ENCODE results near the gene SPATA46.

SPATA46 gene

DNA sequence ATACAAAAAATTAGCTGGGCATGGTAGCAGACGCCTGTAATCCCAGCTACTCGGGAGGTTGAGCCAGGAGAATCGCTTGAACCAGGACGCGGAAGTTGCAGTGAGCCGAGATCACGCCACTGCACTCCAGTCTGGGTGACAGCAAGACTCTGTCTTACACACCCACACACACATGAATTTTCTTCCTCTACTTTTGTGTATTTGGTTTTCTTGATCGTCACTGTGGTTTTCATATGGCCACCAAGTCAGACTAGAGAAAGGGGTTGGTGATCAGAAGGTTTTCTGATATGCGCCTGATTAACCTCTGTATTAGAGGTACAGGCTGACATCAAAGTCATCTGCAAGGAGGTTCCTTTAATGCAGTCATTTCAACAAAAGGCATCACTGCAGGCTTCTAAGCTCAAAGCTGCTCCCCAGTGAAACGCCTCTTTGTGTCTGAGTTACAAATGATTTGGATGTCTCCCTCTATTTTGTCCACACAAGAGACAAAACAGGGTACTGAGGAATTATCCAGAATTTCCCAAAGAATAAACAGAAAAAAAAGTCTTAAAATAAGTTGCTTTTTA is 24.2 kb upstream of the SPATA46 start:
- ChIA-PET CTCF (interaction anchor here (1.7 kb wide), 1 partner anchor 344 kb away, joined by 5 read pairs; no protein-coding TSS in a partner anchor), POLR2A (no interaction called here)
- 0 out of 2 replicates have a peak, but pooled peaks cover 3% of the 10 kb centered on the region for H3K4me1 ChIP-seq (ENCODE audit: control insufficient read depth, insufficient read depth, low read length)

DNA sequence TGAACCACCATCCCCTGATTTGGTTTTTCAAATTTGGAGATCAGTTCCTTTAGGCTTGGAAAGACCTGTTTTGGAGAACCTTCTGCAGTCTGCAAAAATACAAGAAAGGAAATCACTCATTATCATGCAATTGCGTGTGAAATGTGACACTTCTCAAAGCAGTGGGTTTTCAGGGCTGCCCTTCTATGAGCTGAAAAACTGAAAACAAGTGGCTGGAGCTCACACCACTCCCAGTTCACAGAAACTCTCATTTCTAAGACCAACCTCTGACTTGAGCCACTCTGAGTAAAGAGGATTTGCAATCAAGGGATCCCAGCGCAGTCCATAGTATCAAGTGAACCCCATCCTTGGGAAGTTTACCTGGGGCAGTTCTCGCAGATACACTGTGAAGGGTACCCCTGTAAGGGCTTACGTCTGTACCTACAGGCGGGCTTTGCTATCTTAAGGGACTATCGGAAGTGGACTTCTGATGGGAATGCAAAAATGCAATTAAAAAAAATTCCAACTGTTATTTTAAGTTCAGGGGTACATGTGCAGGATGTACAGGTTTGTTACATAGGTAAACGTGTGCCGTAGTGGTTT is 22.4 kb upstream of the SPATA46 start:
- CTCF ChIA-PET, result interaction anchor here (0.9 kb wide), 1 partner anchor 836 kb away, joined by 3 read pairs; no protein-coding TSS in a partner anchor
- H3K36me3 ChIP-seq (ENCODE audit: control insufficient read depth in 2 of 2, insufficient read depth in 1 of 2, low read length in 2 of 2), result no peaks in the 10 kb centered on the region

More for the DNA sequence above, 24.2 kb upstream of the SPATA46 start:
- TF ChIP-seq ZNF426 (tag by site-specific recombination; IDR thresholded peaks at IDR 0.05) (no peak), ZNF311 (tag by site-specific recombination; IDR thresholded peaks at IDR 0.05; ENCODE audit: borderline replicate concordance) (no peak), ZNF561 (tag by site-specific recombination; IDR thresholded peaks at IDR 0.05; ENCODE audit: borderline replicate concordance) (no peak), ZFP37 (tag by site-specific recombination; IDR thresholded peaks at IDR 0.05) (no peak), ZFP69B (tag by site-specific recombination; IDR thresholded peaks at IDR 0.05) (no peak)
- TF ChIP-seq, protein P1, sequence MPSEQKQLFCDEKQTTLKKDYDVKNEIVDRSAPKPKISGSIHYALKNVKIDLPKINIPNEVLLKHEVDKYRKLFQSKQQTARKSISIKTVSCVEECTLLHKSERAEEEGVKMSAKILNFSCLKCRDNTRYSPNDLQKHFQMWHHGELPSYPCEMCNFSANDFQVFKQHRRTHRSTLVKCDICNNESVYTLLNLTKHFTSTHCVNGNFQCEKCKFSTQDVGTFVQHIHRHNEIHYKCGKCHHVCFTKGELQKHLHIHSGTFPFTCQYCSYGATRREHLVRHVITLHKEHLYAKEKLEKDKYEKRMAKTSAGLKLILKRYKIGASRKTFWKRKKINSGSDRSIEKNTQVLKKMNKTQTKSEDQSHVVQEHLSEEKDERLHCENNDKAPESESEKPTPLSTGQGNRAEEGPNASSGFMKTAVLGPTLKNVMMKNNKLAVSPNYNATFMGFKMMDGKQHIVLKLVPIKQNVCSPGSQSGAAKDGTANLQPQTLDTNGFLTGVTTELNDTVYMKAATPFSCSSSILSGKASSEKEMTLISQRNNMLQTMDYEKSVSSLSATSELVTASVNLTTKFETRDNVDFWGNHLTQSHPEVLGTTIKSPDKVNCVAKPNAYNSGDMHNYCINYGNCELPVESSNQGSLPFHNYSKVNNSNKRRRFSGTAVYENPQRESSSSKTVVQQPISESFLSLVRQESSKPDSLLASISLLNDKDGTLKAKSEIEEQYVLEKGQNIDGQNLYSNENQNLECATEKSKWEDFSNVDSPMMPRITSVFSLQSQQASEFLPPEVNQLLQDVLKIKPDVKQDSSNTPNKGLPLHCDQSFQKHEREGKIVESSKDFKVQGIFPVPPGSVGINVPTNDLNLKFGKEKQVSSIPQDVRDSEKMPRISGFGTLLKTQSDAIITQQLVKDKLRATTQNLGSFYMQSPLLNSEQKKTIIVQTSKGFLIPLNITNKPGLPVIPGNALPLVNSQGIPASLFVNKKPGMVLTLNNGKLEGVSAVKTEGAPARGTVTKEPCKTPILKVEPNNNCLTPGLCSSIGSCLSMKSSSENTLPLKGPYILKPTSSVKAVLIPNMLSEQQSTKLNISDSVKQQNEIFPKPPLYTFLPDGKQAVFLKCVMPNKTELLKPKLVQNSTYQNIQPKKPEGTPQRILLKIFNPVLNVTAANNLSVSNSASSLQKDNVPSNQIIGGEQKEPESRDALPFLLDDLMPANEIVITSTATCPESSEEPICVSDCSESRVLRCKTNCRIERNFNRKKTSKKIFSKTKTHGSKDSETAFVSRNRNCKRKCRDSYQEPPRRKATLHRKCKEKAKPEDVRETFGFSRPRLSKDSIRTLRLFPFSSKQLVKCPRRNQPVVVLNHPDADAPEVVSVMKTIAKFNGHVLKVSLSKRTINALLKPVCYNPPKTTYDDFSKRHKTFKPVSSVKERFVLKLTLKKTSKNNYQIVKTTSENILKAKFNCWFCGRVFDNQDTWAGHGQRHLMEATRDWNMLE (tag by site-specific recombination; conservative IDR thresholded peaks at IDR 0.05; ENCODE audit: low read depth), result no peak
- TF ChIP-seq, protein P2, sequence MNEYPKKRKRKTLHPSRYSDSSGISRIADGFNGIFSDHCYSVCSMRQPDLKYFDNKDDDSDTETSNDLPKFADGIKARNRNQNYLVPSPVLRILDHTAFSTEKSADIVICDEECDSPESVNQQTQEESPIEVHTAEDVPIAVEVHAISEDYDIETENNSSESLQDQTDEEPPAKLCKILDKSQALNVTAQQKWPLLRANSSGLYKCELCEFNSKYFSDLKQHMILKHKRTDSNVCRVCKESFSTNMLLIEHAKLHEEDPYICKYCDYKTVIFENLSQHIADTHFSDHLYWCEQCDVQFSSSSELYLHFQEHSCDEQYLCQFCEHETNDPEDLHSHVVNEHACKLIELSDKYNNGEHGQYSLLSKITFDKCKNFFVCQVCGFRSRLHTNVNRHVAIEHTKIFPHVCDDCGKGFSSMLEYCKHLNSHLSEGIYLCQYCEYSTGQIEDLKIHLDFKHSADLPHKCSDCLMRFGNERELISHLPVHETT (tag by site-specific recombination; IDR thresholded peaks at IDR 0.05), result no peak
- no peak overlapping the region for H3K4me3 ChIP-seq (ENCODE audit: low read depth, low read length)
- H3K9me3 ChIP-seq (ENCODE audit: control insufficient read depth, insufficient read depth, low read depth, low read length), result no peaks in the 10 kb centered on the region
- no peak overlapping the region for H3K27ac ChIP-seq (ENCODE audit: extremely low read depth, low read depth, low read length)
- no peaks in the 10 kb centered on the region for H3K36me3 ChIP-seq (ENCODE audit: control insufficient read depth in 2 of 2, insufficient read depth in 1 of 2, low read length in 2 of 2)

More for the DNA sequence above, 22.4 kb upstream of the SPATA46 start:
- Histone ChIP-seq H3K4me3 (ENCODE audit: low read depth, low read length) (no peak overlapping the region), H3K4me1 (ENCODE audit: control insufficient read depth, insufficient read depth, low read length) (0 out of 2 replicates have a peak, but pooled peaks cover 3% of the 10 kb centered on the region), H3K9me3 (ENCODE audit: control insufficient read depth, insufficient read depth, low read depth, low read length) (no peaks in the 10 kb centered on the region), H3K27ac (ENCODE audit: extremely low read depth, low read depth, low read length) (no peak overlapping the region)
- POLR2A ChIA-PET, result no interaction called here
- no peak for TF ChIP-seq ZNF623 (tag by site-specific recombination; IDR thresholded peaks at IDR 0.05)
- no peak for TF ChIP-seq ZNF544 (tag by site-specific recombination; IDR thresholded peaks at IDR 0.05)
- TF ChIP-seq, protein P3, sequence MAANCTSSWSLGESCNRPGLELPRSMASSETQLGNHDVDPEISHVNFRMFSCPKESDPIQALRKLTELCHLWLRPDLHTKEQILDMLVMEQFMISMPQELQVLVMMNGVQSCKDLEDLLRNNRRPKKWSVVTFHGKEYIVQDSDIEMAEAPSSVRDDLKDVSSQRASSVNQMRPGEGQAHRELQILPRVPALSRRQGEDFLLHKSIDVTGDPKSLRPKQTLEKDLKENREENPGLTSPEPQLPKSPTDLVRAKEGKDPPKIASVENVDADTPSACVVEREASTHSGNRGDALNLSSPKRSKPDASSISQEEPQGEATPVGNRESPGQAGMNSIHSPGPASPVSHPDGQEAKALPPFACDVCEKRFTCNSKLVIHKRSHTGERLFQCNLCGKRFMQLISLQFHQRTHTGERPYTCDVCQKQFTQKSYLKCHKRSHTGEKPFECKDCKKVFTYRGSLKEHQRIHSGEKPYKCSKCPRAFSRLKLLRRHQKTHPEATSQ (tag by site-specific recombination; IDR thresholded peaks at IDR 0.05), result no peak
- TF ChIP-seq ZNF426 (tag by site-specific recombination; IDR thresholded peaks at IDR 0.05), result no peak
- no peak for TF ChIP-seq MYNN (tag by site-specific recombination; IDR thresholded peaks at IDR 0.05; ENCODE audit: borderline replicate concordance)
- TF ChIP-seq KLF8 (tag by site-specific recombination; IDR thresholded peaks at IDR 0.05), result no peak
- TF ChIP-seq, protein P4, sequence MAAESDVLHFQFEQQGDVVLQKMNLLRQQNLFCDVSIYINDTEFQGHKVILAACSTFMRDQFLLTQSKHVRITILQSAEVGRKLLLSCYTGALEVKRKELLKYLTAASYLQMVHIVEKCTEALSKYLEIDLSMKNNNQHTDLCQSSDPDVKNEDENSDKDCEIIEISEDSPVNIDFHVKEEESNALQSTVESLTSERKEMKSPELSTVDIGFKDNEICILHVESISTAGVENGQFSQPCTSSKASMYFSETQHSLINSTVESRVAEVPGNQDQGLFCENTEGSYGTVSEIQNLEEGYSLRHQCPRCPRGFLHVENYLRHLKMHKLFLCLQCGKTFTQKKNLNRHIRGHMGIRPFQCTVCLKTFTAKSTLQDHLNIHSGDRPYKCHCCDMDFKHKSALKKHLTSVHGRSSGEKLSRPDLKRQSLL (tag by site-specific recombination; IDR thresholded peaks at IDR 0.05), result no peak
- no peak for TF ChIP-seq ZNF510 (tag by site-specific recombination; IDR thresholded peaks at IDR 0.05; ENCODE audit: insufficient replicate concordance)
- TF ChIP-seq ZSCAN23 (tag by site-specific recombination; IDR thresholded peaks at IDR 0.05), result no peak
- no peak for TF ChIP-seq ZNF670 (tag by site-specific recombination; IDR thresholded peaks at IDR 0.05; ENCODE audit: low read depth)
- no peak for TF ChIP-seq ZFP41 (tag by site-specific recombination; IDR thresholded peaks at IDR 0.05; ENCODE audit: borderline replicate concordance)
- TF ChIP-seq, protein P5, sequence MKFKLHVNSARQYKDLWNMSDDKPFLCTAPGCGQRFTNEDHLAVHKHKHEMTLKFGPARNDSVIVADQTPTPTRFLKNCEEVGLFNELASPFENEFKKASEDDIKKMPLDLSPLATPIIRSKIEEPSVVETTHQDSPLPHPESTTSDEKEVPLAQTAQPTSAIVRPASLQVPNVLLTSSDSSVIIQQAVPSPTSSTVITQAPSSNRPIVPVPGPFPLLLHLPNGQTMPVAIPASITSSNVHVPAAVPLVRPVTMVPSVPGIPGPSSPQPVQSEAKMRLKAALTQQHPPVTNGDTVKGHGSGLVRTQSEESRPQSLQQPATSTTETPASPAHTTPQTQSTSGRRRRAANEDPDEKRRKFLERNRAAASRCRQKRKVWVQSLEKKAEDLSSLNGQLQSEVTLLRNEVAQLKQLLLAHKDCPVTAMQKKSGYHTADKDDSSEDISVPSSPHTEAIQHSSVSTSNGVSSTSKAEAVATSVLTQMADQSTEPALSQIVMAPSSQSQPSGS (tag by site-specific recombination; IDR thresholded peaks at IDR 0.05; ENCODE audit: low read depth), result no peak
- TF ChIP-seq, protein P6, sequence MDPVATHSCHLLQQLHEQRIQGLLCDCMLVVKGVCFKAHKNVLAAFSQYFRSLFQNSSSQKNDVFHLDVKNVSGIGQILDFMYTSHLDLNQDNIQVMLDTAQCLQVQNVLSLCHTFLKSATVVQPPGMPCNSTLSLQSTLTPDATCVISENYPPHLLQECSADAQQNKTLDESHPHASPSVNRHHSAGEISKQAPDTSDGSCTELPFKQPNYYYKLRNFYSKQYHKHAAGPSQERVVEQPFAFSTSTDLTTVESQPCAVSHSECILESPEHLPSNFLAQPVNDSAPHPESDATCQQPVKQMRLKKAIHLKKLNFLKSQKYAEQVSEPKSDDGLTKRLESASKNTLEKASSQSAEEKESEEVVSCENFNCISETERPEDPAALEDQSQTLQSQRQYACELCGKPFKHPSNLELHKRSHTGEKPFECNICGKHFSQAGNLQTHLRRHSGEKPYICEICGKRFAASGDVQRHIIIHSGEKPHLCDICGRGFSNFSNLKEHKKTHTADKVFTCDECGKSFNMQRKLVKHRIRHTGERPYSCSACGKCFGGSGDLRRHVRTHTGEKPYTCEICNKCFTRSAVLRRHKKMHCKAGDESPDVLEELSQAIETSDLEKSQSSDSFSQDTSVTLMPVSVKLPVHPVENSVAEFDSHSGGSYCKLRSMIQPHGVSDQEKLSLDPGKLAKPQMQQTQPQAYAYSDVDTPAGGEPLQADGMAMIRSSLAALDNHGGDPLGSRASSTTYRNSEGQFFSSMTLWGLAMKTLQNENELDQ (tag by site-specific recombination; IDR thresholded peaks at IDR 0.05; ENCODE audit: low read depth), result no peak
- no peak for TF ChIP-seq HOXC10 (CRISPR knock-in tag; IDR thresholded peaks at IDR 0.05)

Data from HEK293 (cell line).